Type B pancreatic cell (in vitro differentiated cells): ENCODE measurements around the gene ACIN1. TPM values are rescaled to one million over a fixed set of nuclear protein-coding genes. Genes with fewer than 3 reads are reported as not detected.
A peak's percentile ranks its signal among the peaks of the same experiment; 100 is the strongest.

ENCODE experiments used
- DNase-seq: peaks from one replicate; pipeline ENCODE4 v3.0.0; 2021; ENCODE audit warnings: mixed read lengths; ENCODE audit not compliant: unreplicated experiment; ENCODE audit errors: extremely low spot score
- H3K27ac Mint-ChIP-seq: 2 replicates; pipeline ENCODE4 v1.8.0; 2021; ENCODE audit warnings: mild to moderate bottlenecking, mixed read lengths
- H3K27me3 Mint-ChIP-seq: 2 replicates; pipeline ENCODE4 v1.8.0; 2021; ENCODE audit warnings: mixed read lengths
- H3K36me3 Mint-ChIP-seq: 2 replicates; pipeline ENCODE4 v1.8.0; 2021; ENCODE audit warnings: mixed read lengths
- H3K4me1 Mint-ChIP-seq: one replicate; pipeline ENCODE4 v1.8.0; 2021; ENCODE audit warnings: mixed read lengths; ENCODE audit not compliant: unreplicated experiment
- H3K4me3 Mint-ChIP-seq: 2 replicates; pipeline ENCODE4 v1.8.0; 2021; ENCODE audit warnings: mild to moderate bottlenecking, mixed read lengths
- H3K9me3 Mint-ChIP-seq: 2 replicates; pipeline ENCODE4 v1.8.0; 2021; ENCODE audit warnings: mixed read lengths
- CTCF ChIP-seq: fragments of 200-600 bp; sonication (generic); conservative IDR thresholded peaks from 2 replicates; pipeline ENCODE4 v1.5.0; 2021; ENCODE audit warnings: antibody characterized with exemption, mild to moderate bottlenecking
- total RNA-seq: library from RNA; stranded (reverse); gene quantifications from 2 replicates; pipeline ENCODE4 v1.2.1, GENCODE V29; 2021; ENCODE audit warnings: low replicate concordance

Gene ACIN1
- total RNA-seq, 1 donor from 2014 or later: 342 TPM

DNA sequence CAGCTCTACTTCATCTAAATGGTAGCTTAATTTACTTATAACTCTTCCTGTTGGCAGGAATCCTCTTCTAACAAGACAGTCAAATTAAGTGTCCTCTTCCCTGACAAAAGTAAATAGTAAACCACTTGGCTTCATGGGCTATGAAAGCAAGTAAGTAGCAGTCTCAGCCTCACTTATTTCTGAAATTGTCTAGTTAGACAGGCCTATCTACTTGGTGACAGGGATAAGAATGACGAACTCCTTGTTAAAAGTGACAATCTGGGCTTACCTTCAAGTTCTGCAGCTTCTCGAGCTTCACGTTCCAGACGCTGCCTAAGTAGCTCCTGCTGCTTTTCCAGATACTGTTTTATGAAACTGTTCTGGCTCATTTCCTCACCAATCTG, 4.7 kb downstream of the ACIN1 start:
- H3K27ac Mint-ChIP-seq: peak overlapping the region; percentile 59
- peaks cover 11% of the 10 kb centered on the region for H3K4me1 Mint-ChIP-seq
- H3K36me3 Mint-ChIP-seq: peaks cover 36% of the 10 kb centered on the region
- no peaks in the 10 kb centered on the region for H3K9me3 Mint-ChIP-seq
- DNase-seq: no peak
- H3K4me3 Mint-ChIP-seq: peak overlapping the region; percentile 42
- TF ChIP-seq CTCF: no peak
- H3K27me3 Mint-ChIP-seq: no peaks in the 10 kb centered on the region

DNA sequence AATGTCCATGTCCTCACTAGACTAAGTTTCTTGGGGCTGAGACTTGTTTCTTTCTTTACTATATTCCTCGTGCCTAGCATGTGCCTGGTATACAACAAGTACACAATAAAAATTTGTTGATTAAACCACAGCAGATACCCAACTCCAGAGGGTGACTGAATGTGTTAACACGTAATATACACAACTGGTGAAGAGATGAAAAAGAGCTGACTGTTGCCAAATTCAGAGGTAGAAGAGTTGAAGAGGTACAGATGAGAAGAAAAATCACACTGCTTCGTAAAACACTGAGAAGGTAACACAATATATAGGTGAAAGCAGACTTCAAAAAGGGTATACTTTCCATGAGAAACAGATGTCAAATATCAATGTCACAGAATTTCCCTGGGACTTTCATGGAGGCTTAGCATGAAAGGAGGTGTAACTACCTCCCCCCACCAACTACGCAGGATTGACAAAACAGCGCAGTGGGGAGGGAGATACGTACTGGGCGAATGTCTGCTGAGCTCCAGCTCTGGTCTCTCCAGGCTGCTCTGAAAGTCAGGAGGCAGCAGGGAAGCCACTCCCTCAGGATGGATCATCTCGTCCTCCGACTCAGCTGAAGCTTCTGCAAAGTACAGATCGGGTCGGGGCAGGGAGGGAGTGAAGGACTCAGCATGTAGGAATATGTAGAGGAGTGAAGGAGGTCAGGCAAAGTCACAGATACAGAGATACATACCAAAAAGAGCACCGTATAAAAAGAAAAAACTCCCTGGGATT, 5.3 kb downstream of the ACIN1 start:
- no peak overlapping the region for H3K4me3 Mint-ChIP-seq
- H3K27ac Mint-ChIP-seq: peak overlapping the region; percentile 59
- no peaks in the 10 kb centered on the region for H3K27me3 Mint-ChIP-seq
- no peak for DNase-seq
- TF ChIP-seq CTCF: no peak
- H3K9me3 Mint-ChIP-seq: no peaks in the 10 kb centered on the region
- H3K4me1 Mint-ChIP-seq: peaks cover 11% of the 10 kb centered on the region
- peaks cover 38% of the 10 kb centered on the region for H3K36me3 Mint-ChIP-seq

- no peaks in the 10 kb centered on the region for H3K9me3 Mint-ChIP-seq
- H3K4me1 Mint-ChIP-seq: no peaks in the 10 kb centered on the region
- H3K27me3 Mint-ChIP-seq: no peaks in the 10 kb centered on the region
- DNase-seq: no peak
- TF ChIP-seq CTCF: no peak
- peaks cover 40% of the 10 kb centered on the region for H3K36me3 Mint-ChIP-seq
- no peak overlapping the region for H3K4me3 Mint-ChIP-seq
- no peak overlapping the region for H3K27ac Mint-ChIP-seq
Measured at GRCh38 chr14:23086565-23086964, 8.4 kb downstream of the ACIN1 start.

DNA sequence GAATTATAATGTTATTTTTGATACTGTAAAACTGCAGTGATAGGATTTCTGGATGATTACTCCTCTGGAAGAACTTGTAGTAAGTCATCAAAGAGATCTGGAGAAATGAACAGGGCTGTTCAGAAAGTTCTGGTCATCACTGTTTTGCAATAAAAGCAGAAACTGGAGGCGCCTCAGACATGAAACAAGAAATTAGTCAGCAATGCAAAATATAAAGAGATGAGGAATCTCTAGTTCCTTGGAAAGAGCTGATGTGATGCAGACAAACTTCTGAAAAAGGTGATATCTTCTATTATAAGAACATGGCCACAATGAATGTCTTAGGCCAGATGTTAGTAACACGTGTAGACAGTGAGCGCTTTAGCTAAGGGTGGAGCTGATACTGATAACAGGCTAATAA, 9.5 kb downstream of the ACIN1 start:
- TF ChIP-seq CTCF: no peak
- no peak for DNase-seq
- Mint-ChIP-seq H3K36me3 (peaks cover 47% of the 10 kb centered on the region), H3K4me3 (no peak overlapping the region), H3K27me3 (no peaks in the 10 kb centered on the region), H3K9me3 (no peaks in the 10 kb centered on the region), H3K27ac (peak overlapping the region; percentile 27), H3K4me1 (no peaks in the 10 kb centered on the region)

DNA sequence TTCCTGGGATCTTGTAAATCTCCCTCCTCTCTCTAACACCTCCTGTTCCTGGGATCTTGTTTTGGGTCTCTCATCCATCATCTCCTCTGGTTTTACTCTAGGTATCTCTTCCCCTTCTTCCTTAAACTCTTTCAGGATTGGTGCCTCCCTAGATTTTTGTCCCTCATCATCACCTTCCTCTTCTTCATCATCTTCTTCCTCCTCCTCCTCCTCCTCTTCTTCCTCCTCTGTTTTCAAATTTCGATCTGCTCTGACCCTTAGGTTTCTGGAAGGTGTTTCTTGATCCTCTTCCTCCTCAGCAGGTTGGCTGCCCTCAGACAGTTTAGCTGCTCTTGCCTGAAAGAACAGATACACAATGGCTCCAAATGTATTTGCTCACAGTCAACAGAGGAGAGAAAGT, 14.5 kb downstream of the ACIN1 start:
- no peak for DNase-seq
- Mint-ChIP-seq H3K4me3 (no peak overlapping the region), H3K36me3 (peaks cover 33% of the 10 kb centered on the region), H3K4me1 (no peaks in the 10 kb centered on the region), H3K27ac (no peak overlapping the region), H3K27me3 (no peaks in the 10 kb centered on the region), H3K9me3 (no peaks in the 10 kb centered on the region)
- TF ChIP-seq CTCF: no peak
